Ishikawa (cell line): ENCODE measurements around the gene PON3.

ENCODE experiments used
- CEBPB ChIP-seq: IDR thresholded peaks from 2 replicates; pipeline ENCODE4 v1.6.1; 2012
- CREB1 ChIP-seq: IDR thresholded peaks from 2 replicates; pipeline ENCODE4 v1.6.1; 2012; ENCODE audit warnings: low read depth
- EGR1 ChIP-seq: IDR thresholded peaks from 2 replicates; pipeline ENCODE4 v1.6.1; 2012
- EP300 ChIP-seq: IDR thresholded peaks from 2 replicates; pipeline ENCODE4 v1.6.1; 2012; ENCODE audit warnings: borderline replicate concordance
- FOXM1 ChIP-seq: IDR thresholded peaks from 2 replicates; pipeline ENCODE4 v1.6.1; 2012; ENCODE audit warnings: low read depth, borderline replicate concordance
- MAX ChIP-seq: IDR thresholded peaks from 2 replicates; pipeline ENCODE4 v1.6.1; 2012
- NFIC ChIP-seq: IDR thresholded peaks from 2 replicates; pipeline ENCODE4 v1.6.1; 2012
- RAD21 ChIP-seq: IDR thresholded peaks from 2 replicates; pipeline ENCODE4 v1.6.1; 2012; ENCODE audit warnings: low read depth
- REST ChIP-seq: IDR thresholded peaks from 2 replicates; pipeline ENCODE4 v1.6.1; 2012; ENCODE audit warnings: low read depth, mild to moderate bottlenecking
- TAF1 ChIP-seq: IDR thresholded peaks from 2 replicates; pipeline ENCODE4 v1.6.1; 2012; ENCODE audit warnings: low read depth, mild to moderate bottlenecking
- TCF12 ChIP-seq: IDR thresholded peaks from 2 replicates; pipeline ENCODE4 v1.6.1; 2012; ENCODE audit warnings: low read depth
- TEAD4 ChIP-seq: IDR thresholded peaks from 2 replicates; pipeline ENCODE4 v1.6.1; 2012
- YY1 ChIP-seq: IDR thresholded peaks from 2 replicates; pipeline ENCODE4 v1.6.1; 2012; ENCODE audit warnings: low read depth
- ZBTB7A ChIP-seq: IDR thresholded peaks from 2 replicates; pipeline ENCODE4 v1.6.1; 2012; ENCODE audit warnings: low read depth

GRCh38 chr7:95411666-95412065 lies 15.5 kb upstream of the PON3 start:
- no peak for TF ChIP-seq REST
- no peak for TF ChIP-seq CREB1
- no peak for TF ChIP-seq TEAD4
- TF ChIP-seq MAX, result no peak
- TF ChIP-seq EGR1, result no peak
- TF ChIP-seq RAD21, result no peak
- no peak for TF ChIP-seq EP300
- TF ChIP-seq TAF1, result no peak
- no peak for TF ChIP-seq ZBTB7A
- no peak for TF ChIP-seq TCF12
- TF ChIP-seq NFIC, result no peak
- no peak for TF ChIP-seq CEBPB
- TF ChIP-seq FOXM1, result no peak
- TF ChIP-seq YY1, result no peak
